ENCODE results near the gene ACIN1.

Gene ACIN1

DNA sequence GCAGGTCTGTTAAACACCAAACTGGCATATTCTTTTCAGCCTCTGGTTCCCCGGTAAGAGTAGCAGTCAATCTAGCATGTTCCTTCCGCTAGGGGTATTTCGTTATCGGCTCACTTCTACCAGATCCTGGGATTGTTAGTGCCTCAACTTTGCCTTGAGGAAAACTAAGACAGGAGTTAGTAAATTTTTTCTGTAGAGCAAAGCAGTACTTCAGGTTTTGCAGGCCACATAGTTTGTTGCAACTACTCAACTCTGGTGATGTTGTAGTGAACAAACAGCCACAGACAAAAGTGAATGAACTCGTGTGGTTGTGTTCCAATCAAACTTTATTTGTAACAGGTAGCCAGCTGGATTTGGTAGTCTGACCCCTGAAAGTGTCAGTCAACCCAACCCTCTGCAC, 31.3 kb downstream of the ACIN1 start:
- DNase-seq (ENCODE audit: low read depth, low spot score): no peak
- POLR2A ChIA-PET: interaction anchor here (1.1 kb wide), 1 partner anchor 32 kb away, joined by 3 read pairs; the partner anchor contains the start of genes ACIN1 and C14orf119
- H3K4me3 ChIP-seq (ENCODE audit: low read depth, low read length): no peak overlapping the region
- CTCF ChIA-PET: interaction anchor here (1.0 to 31.7 kb wide), 8 partner anchors 15 to 507 kb away, joined by 3 to 1423 read pairs (median 22); partner anchors contain the start of gene AJUBA
- TF ChIP-seq, protein P1, sequence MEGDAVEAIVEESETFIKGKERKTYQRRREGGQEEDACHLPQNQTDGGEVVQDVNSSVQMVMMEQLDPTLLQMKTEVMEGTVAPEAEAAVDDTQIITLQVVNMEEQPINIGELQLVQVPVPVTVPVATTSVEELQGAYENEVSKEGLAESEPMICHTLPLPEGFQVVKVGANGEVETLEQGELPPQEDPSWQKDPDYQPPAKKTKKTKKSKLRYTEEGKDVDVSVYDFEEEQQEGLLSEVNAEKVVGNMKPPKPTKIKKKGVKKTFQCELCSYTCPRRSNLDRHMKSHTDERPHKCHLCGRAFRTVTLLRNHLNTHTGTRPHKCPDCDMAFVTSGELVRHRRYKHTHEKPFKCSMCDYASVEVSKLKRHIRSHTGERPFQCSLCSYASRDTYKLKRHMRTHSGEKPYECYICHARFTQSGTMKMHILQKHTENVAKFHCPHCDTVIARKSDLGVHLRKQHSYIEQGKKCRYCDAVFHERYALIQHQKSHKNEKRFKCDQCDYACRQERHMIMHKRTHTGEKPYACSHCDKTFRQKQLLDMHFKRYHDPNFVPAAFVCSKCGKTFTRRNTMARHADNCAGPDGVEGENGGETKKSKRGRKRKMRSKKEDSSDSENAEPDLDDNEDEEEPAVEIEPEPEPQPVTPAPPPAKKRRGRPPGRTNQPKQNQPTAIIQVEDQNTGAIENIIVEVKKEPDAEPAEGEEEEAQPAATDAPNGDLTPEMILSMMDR (IDR thresholded peaks at IDR 0.05; ENCODE audit: insufficient read depth, low read length, missing control alignments): no peak

DNA sequence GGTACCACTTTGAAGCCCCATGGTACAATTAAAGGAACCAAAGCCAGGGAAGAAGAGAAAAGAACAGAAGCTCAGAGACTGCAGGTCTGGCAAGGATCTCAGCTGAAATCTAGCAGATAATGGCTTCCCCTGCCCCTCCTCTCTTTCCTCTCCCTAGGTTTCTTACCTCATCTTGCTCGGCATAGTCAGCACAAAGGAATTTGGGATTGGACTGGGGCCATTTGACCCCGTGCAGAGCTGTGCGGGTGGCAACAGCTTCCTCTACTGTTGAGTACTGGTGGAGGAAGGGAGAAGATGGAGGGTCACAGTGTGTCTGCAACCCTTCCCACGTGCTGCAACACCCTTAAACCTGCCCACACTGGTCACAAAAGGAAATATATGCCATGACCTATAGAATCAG, 32.9 kb downstream of the ACIN1 start:
- H3K4me3 ChIP-seq (ENCODE audit: low read depth, low read length): no peak overlapping the region
- peak; percentile 78 for DNase-seq (ENCODE audit: low read depth, low spot score)
- TF ChIP-seq, protein P1 (IDR thresholded peaks at IDR 0.05; ENCODE audit: insufficient read depth, low read length, missing control alignments): no peak
- POLR2A ChIA-PET: interaction anchor here (0.6 to 2.0 kb wide), 6 partner anchors 9 to 79 kb away, joined by 3 to 10 read pairs (median 6); partner anchors contain the start of genes ACIN1, AJUBA and C14orf119
- CTCF ChIA-PET: interaction anchor here (0.7 to 31.7 kb wide), 17 partner anchors 8 to 506 kb away, joined by 3 to 1423 read pairs (median 5); partner anchors contain the start of genes AJUBA and PRMT5

DNA sequence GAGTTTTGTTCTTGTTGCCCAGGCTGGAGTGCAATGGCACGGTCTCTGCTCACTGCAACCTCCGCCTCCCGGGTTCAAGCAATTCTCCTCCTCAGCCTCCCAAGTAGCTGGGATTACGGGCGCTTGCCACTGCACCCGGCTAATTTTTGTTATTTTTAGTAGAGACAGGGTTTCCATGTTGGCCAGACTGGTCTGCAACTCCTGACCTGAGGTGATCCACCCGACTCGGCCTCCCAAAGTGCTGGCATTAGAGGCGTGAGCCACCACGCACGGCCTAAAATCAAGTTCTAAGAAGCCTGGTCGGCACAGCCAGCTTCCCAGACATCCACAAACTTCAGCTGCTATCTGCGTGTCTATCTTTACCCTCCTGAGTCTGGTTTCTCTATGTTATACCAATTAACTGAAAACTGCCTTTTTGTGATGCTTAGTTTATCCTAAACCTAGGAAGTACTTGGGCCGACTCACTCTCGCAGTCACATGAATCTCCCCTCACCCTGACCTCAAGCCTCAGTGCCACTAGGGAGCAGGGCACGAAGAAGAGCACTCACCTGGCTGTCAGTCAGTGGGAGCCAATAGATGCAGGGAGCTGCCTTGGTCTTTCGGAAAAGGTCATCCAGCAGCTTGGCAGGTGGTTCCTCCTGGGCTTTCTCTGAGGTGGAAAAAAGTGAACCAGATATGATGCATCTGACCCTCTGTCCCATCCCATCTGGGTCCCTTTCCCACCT, 34.2 kb downstream of the ACIN1 start:
- TF ChIP-seq, protein P1 (IDR thresholded peaks at IDR 0.05; ENCODE audit: insufficient read depth, low read length, missing control alignments): no peak
- POLR2A ChIA-PET: interaction anchor here (0.9 kb wide), 1 partner anchor 8 kb away, joined by 4 read pairs; no protein-coding TSS in a partner anchor
- CTCF ChIA-PET: interaction anchor here (0.6 to 31.7 kb wide), 16 partner anchors 7 to 672 kb away, joined by 3 to 1423 read pairs (median 16); partner anchors contain the start of genes AJUBA, HAUS4 and PRMT5
- no peak overlapping the region for H3K4me3 ChIP-seq (ENCODE audit: low read depth, low read length)
- DNase-seq (ENCODE audit: low read depth, low spot score): no peak

DNA sequence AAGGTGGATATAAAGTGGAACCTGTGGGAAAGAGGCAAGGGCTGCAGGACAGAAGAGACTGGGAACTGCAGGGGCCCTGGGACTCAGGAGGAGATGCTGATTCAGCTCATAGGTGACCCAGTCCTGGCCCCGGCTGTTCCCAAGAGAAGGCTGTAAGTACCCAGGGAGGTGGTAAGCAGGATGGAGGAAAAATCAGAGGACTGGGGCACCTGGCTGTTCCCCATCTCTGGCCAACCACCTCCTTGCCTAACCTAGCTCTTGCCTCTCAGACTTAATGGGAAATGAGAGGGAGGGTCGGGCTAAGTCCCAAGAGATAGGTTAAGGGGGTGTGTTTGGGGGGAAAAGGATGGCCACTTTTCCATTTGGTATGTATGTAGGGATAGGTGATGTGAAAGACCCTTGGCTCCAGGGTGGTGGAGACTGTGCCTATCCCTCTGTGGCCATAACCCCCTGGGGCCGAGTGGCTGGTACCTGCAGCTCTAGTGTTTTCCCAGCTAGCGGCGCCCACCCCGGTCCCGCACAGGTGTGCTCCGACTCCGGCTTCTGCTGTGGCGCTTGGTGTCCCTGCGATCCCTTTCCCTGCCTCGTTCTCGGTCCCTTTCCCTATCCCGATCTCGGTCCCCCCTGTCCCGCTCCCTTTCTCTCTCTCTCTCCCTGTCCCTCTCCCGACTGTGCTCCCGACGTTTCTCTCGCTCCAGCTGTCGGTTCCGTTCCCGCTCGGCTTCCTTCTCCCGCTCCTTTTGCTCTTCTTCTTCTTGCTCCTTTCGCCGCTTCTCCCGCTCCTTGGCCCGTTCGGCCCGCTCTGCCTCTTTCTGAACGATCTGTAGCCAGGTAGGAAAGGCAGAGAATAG, 36.1 kb downstream of the ACIN1 start:
- no peak for DNase-seq (ENCODE audit: low read depth, low spot score)
- ChIA-PET CTCF (interaction anchor here (0.8 to 31.7 kb wide), 33 partner anchors 7 to 1079 kb away, joined by 3 to 1423 read pairs (median 5); partner anchors contain the start of genes ACIN1, AJUBA, C14orf119 and HAUS4), POLR2A (interaction anchor here (0.6 to 1.5 kb wide), 9 partner anchors 36 to 145 kb away, joined by 3 to 9 read pairs (median 5); partner anchors contain the start of genes ACIN1, AJUBA, C14orf119 and PRMT5)
- TF ChIP-seq, protein P1 (IDR thresholded peaks at IDR 0.05; ENCODE audit: insufficient read depth, low read length, missing control alignments): no peak
- no peak overlapping the region for H3K4me3 ChIP-seq (ENCODE audit: low read depth, low read length)

DNA sequence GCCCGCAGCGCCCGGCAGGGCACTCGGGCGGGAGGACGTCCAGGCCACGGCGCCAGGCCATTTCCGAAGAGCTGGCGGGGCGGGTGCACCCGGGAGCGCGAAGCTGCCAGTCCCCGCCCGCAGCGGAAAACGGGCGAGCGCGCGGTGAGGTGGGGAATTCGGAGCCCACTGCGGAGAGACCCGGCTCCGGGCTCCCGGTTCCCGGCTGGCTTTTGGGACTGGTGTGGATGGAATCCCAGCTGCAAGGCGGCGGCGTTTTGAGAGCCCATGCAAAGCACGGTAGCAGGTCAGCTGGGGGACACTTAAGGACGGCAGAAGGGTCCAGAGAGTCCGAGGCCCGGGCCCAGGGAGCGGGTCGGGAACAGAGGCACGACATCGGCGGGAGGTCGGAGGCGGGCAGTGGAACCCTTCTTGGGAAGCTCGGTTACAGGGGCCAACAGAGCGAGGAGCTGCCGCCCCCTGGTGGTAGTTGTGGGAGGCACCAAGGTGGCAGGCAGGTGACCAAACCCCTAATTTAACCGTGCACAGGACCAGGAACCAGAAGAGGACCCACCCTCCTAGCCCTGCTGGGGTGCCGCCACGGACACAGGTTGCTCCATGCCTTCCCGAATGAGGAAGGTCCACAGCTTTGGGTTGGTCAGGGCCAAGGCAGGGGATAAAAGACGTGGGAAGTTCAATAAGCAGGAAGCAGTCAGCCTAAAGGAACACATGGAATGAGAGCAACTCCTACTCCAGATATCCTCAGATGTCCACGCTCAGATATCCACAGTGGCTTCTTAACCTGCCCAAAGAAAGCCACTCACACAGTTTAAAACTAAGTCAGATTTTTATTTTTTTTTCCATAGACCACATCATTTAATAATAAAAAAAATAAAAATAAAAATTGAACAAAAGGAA, 36.9 kb downstream of the ACIN1 start:
- ChIA-PET CTCF (interaction anchor here (0.6 to 31.7 kb wide), 36 partner anchors 8 to 502 kb away, joined by 3 to 1423 read pairs (median 5); partner anchors contain the start of genes ACIN1, AJUBA, C14orf119 and HAUS4), POLR2A (interaction anchor here (0.6 to 1.5 kb wide), 12 partner anchors 11 to 144 kb away, joined by 3 to 9 read pairs (median 4); partner anchors contain the start of genes ACIN1, AJUBA, C14orf119 and PRMT5)
- TF ChIP-seq, protein P1 (IDR thresholded peaks at IDR 0.05; ENCODE audit: insufficient read depth, low read length, missing control alignments): peak; percentile 94
- peak overlapping the region; percentile 60 for H3K4me3 ChIP-seq (ENCODE audit: low read depth, low read length)
- no peak for DNase-seq (ENCODE audit: low read depth, low spot score)
